Body of pancreas (tissue), 4 donors: Measurements from ENCODE around the gene PDE1C. TPM values are rescaled to one million over a fixed set of nuclear protein-coding genes. Genes with fewer than 3 reads are reported as not detected.

Experiments
- ATAC-seq: fragments of 150-250 bp; one replicate; pipeline ENCODE4 v1.9.1; 2016
- DNase-seq, 4 donors: peaks; one replicate each; pipeline ENCODE4 v3.0.0-alpha.2; 2019
- H3K27ac ChIP-seq, 4 donors: fragments of 200-600 bp; sonication (generic); 1 replicate in 3 of 4; 2 replicates in 1 of 4; pipeline versions ENCODE4 v1.5.1 to v1.6.1; 2016 to 2019; ENCODE audit warnings: mild to moderate bottlenecking in 1 of 4, mixed read lengths in 1 of 4, moderate library complexity in 1 of 4
- H3K27me3 ChIP-seq, 2 donors: fragments of 200-600 bp; sonication (generic); one replicate each; pipeline ENCODE4 v1.6.0; 2016; ENCODE audit warnings: mild to moderate bottlenecking in 1 of 2
- H3K36me3 ChIP-seq, 2 donors: fragments of 200-600 bp; sonication (generic); replicated peaks in 1 of 2; 2 replicates each; pipeline ENCODE4 v1.5.1; 2016; ENCODE audit warnings: low read depth in 2 of 2; ENCODE audit not compliant: insufficient read depth in 1 of 2
- H3K4me1 ChIP-seq: fragments of 200-600 bp; sonication (generic); one replicate; pipeline ENCODE4 v1.6.0; 2016
- H3K4me3 ChIP-seq, 2 donors: fragments of 200-600 bp; sonication (generic); 1 replicate in 1 of 2; 2 replicates in 1 of 2; pipeline ENCODE4 v1.5.1; 2016 to 2019
- H3K9me3 ChIP-seq, 3 donors: fragments of 200-600 bp; sonication (generic); 1 replicate in 2 of 3; 2 replicates in 1 of 3; pipeline ENCODE4 v1.5.1; 2016
- POLR2A ChIP-seq, 3 donors: fragments of 450-650 bp; IDR thresholded peaks; one replicate each; pipeline ENCODE4 v1.6.1; 2016; ENCODE audit warnings: antibody characterized with exemption in 3 of 3, mild to moderate bottlenecking in 2 of 3
- WGBS, 2 donors: methylation state at CpG; one replicate each; pipeline ENCODE4 v1.1.5; 2017; 5-methylcytosine and 5-hydroxymethylcytosine counted together
- intact Hi-C: fragments of 100-400 bp; cut with DNase I; formaldehyde crosslinking; loops from one replicate; pipeline ENCODE4 v1.15.1; 2023
- total RNA-seq, 2 donors: library from RNA; depleted of rRNA; stranded (reverse); fragments of >200 nt; gene quantifications; one replicate each; pipeline ENCODE4 v1.1.0, GENCODE V29; 2016
- TF ChIP-seq, protein P1 (sequence below), 7 experiments: fragments of 450-650 bp in 4 of 7; fragments of 200-600 bp in 3 of 7; sonication (generic) in 3 of 7; IDR thresholded peaks; one replicate each; pipeline ENCODE4 v1.5.1; 2016 to 2019; ENCODE audit warnings: antibody characterized with exemption in 7 of 7

Gene PDE1C
- total RNA-seq, 2 donors from 2014 or later: 1.8 to 4.9 TPM

GRCh38 chr7:32026083-32026425 is 44.2 kb downstream of the PDE1C start:
- TF ChIP-seq, protein P1, sequence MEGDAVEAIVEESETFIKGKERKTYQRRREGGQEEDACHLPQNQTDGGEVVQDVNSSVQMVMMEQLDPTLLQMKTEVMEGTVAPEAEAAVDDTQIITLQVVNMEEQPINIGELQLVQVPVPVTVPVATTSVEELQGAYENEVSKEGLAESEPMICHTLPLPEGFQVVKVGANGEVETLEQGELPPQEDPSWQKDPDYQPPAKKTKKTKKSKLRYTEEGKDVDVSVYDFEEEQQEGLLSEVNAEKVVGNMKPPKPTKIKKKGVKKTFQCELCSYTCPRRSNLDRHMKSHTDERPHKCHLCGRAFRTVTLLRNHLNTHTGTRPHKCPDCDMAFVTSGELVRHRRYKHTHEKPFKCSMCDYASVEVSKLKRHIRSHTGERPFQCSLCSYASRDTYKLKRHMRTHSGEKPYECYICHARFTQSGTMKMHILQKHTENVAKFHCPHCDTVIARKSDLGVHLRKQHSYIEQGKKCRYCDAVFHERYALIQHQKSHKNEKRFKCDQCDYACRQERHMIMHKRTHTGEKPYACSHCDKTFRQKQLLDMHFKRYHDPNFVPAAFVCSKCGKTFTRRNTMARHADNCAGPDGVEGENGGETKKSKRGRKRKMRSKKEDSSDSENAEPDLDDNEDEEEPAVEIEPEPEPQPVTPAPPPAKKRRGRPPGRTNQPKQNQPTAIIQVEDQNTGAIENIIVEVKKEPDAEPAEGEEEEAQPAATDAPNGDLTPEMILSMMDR (IDR thresholded peaks at IDR 0.05): no peak
- no peak for TF ChIP-seq POLR2A (IDR thresholded peaks at IDR 0.05)
- ATAC-seq: no peak
- Histone ChIP-seq H3K4me3 (no peak overlapping the region), H3K9me3 (no peaks in the 10 kb centered on the region), H3K4me1 (no peaks in the 10 kb centered on the region), H3K27ac (no peak overlapping the region), H3K27me3 (no peaks in the 10 kb centered on the region), H3K36me3 (no peaks in the 10 kb centered on the region)
- intact Hi-C loops: no loop called here
- no peak for DNase-seq
- 91 to 96% methylated on average over 5 of the region's 5 CpGs for WGBS, 2 donors

DNA sequence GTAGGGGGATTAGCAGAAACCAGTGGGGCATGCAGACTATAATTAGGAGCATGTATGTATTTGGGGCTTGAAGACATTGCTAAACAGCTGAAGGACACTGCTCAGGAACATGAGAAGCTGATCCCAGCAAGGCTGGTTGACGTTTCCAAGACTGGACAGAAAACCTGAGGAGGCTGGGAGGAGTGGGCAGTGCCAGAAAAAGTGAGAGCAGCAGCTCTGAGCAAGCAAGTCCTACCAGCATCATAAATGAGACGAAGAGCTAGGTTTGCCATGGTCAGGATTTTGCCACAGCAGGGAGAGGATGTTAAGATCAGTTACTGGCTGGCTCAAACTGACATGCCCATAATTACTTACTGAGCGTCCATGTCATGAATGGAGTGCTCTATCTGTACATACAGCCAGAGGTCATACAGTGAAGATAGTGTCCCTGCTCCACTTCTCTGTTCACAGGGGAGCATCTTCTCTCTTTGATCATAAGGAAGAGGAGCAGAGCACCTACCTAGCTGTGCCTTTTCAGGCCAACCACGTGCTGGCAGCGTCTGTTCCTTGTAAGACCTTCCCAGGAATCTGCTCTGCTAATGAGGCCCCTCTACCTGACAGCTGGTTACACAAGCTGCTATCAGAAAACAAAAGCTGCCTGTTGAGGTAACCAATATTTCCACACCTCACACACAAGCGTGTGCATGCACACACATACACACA is 44.7 kb downstream of the PDE1C start:
- ATAC-seq (no peak), DNase-seq (no peak)
- Histone ChIP-seq H3K27ac (no peak overlapping the region), H3K9me3 (no peaks in the 10 kb centered on the region), H3K36me3 (no peaks in the 10 kb centered on the region), H3K4me1 (no peaks in the 10 kb centered on the region), H3K27me3 (no peaks in the 10 kb centered on the region), H3K4me3 (no peak overlapping the region)
- intact Hi-C loops: no loop called here
- WGBS, 2 donors: 71% methylated on average over 6 of the region's 6 CpGs
- TF ChIP-seq POLR2A (IDR thresholded peaks at IDR 0.05): no peak
- TF ChIP-seq, protein P1 (IDR thresholded peaks at IDR 0.05): no peak

DNA sequence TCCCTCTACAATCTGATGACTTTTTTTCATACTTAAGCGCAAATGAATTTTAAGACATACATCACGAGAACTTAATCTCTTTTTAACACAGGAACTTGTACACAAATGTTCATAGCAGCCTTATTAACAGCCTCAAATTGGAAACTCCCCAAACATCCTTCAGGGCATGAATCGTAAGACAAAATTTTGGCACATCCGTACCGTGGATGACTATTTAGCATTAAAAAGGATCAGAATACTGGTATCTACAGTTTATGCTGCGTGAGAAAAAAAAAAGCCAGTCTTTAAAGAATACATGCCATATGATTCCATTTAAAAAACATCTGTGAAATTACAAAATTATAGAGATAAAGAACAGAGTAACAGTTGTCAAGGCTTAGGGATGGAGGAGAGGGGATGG is 46.8 kb downstream of the PDE1C start:
- DNase-seq (no peak), ATAC-seq (no peak)
- no peak overlapping the region for H3K4me3 ChIP-seq
- WGBS, 2 donors: 89% methylated on average over 6 of the region's 6 CpGs
- no peaks in the 10 kb centered on the region for H3K27me3 ChIP-seq
- H3K4me1 ChIP-seq: peaks cover 11% of the 10 kb centered on the region
- H3K9me3 ChIP-seq: no peaks in the 10 kb centered on the region
- no peaks in the 10 kb centered on the region for H3K36me3 ChIP-seq
- TF ChIP-seq, protein P1 (IDR thresholded peaks at IDR 0.05): no peak
- no peak for TF ChIP-seq POLR2A (IDR thresholded peaks at IDR 0.05)
- intact Hi-C loops: no loop called here
- no peak overlapping the region for H3K27ac ChIP-seq

GRCh38 chr7:32022966-32023365 is 47.2 kb downstream of the PDE1C start:
- Histone ChIP-seq H3K27me3 (no peaks in the 10 kb centered on the region), H3K9me3 (no peaks in the 10 kb centered on the region), H3K36me3 (no peaks in the 10 kb centered on the region), H3K4me3 (no peak overlapping the region), H3K4me1 (peaks cover 11% of the 10 kb centered on the region), H3K27ac (no peak overlapping the region)
- DNase-seq (no peak), ATAC-seq (no peak)
- TF ChIP-seq POLR2A (IDR thresholded peaks at IDR 0.05): no peak
- TF ChIP-seq, protein P1 (IDR thresholded peaks at IDR 0.05): no peak
- WGBS, 2 donors: 79 to 80% methylated on average over 4 of the region's 4 CpGs
- intact Hi-C loops: no loop called here

DNA sequence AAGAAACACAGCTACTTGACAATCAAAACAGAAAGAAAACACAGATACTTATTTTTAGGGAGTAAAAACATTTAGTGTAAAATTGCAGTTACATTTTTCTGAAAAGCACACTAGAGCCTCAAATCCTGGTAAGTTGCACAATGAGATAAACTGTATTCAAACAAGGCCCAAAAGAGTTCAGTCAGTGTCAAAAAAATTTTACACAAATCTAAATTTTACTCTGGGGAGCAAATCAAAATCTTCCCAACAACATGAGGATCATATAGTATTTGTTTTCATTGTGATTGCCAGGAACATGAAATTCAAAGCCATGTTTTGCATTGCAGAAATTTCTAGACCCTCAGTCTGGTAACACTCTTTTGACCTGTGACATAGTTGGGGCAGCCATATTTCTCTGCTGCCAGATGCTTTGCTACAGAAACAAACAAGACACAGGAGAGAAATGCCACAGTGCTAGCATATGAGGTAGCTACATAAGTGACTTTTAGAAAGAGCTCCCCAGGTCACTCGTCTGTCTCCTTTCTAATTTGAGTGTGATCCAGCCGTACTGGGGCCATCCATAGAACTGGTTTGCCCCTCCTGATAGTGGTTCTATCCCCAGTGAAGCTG is 49.6 kb downstream of the PDE1C start:
- intact Hi-C loops: no loop called here
- H3K27me3 ChIP-seq: no peaks in the 10 kb centered on the region
- no peak overlapping the region for H3K4me3 ChIP-seq
- no peak overlapping the region for H3K27ac ChIP-seq
- TF ChIP-seq POLR2A (IDR thresholded peaks at IDR 0.05): no peak
- TF ChIP-seq, protein P1 (IDR thresholded peaks at IDR 0.05): no peak
- H3K9me3 ChIP-seq: no peaks in the 10 kb centered on the region
- DNase-seq: no peak
- H3K4me1 ChIP-seq: peaks cover 11% of the 10 kb centered on the region
- ATAC-seq: no peak
- WGBS, 2 donors: 87 to 89% methylated on average over 2 of the region's 2 CpGs
- no peaks in the 10 kb centered on the region for H3K36me3 ChIP-seq
